PC-3 (cell line): ENCODE data around the gene SERPINB11.
"Not testable (repeated sequence)": the region's sequence is repeated elsewhere in the genome, so short reads cannot be mapped to it uniquely, and the experiment has no call there.

Source experiments
- CTCF ChIP-seq: fragments of 300-600 bp; sonication (generic); conservative IDR thresholded peaks from 2 replicates; pipeline ENCODE4 v1.5.1; 2017; ENCODE audit warnings: antibody characterized with exemption, low read depth, mild to moderate bottlenecking, low read length
- EZH2 ChIP-seq: fragments of 300-600 bp; sonication (generic); IDR thresholded peaks from one replicate; pipeline ENCODE4 v1.6.1; 2017; ENCODE audit warnings: antibody characterized with exemption, mild to moderate bottlenecking, low read length; ENCODE audit not compliant: unreplicated experiment
- EZH2phosphoT487 ChIP-seq: fragments of 300-600 bp; sonication (generic); IDR thresholded peaks from 2 replicates; pipeline ENCODE4 v1.6.1; 2018; ENCODE audit warnings: mild to moderate bottlenecking, antibody characterized with exemption, low read length, borderline replicate concordance

- not testable (repeated sequence) for TF ChIP-seq CTCF, EZH2phosphoT487, EZH2
These were observed 43.8 kb upstream of the SERPINB11 start for GRCh38 chr18:63658920-63659319.
